Neural cell (in vitro differentiated cells): Measurements from ENCODE around the gene DHX16. TPM values are rescaled to one million over a fixed set of nuclear protein-coding genes. Genes with fewer than 3 reads are reported as not detected.

Experiments
- H2AFZ ChIP-seq: fragments of 200-600, 300-800 bp; sonication (generic), shearing (Covaris generic); 2 replicates; pipeline ENCODE4 v1.6.0; 2014; ENCODE audit warnings: low read depth, mild to moderate bottlenecking, antibody characterized with exemption, low read length, moderate library complexity
- H3F3A ChIP-seq: fragments of 200-600 bp; shearing (Covaris generic); 2 replicates; pipeline ENCODE4 v1.6.1; 2016; ENCODE audit warnings: mild to moderate bottlenecking, moderate library complexity, mixed read lengths, antibody characterized with exemption, low read length; ENCODE audit not compliant: insufficient read depth, poor library complexity, severe bottlenecking
- H3K27ac ChIP-seq: fragments of 200-600, 300-800 bp; sonication (generic), shearing (Covaris generic); 2 replicates; pipeline ENCODE4 v1.5.1; 2014; ENCODE audit warnings: mild to moderate bottlenecking, low read length, moderate library complexity
- H3K27me3 ChIP-seq: fragments of 300-800, 200-600 bp; sonication (generic), shearing (Covaris generic); 2 replicates; pipeline ENCODE4 v1.6.0; 2014; ENCODE audit warnings: mild to moderate bottlenecking, low read depth, low read length, moderate library complexity; ENCODE audit not compliant: insufficient read depth
- H3K36me3 ChIP-seq: fragments of 300-800, 200-600 bp; sonication (generic), shearing (Covaris generic); 2 replicates; pipeline ENCODE4 v1.5.1; 2014; ENCODE audit warnings: mild to moderate bottlenecking, antibody characterized with exemption, low read length, moderate library complexity; ENCODE audit not compliant: insufficient read depth
- H3K4me2 ChIP-seq: fragments of 300-800, 200-600 bp; sonication (generic), shearing (Covaris generic); 2 replicates; pipeline ENCODE4 v1.6.0; 2014; ENCODE audit warnings: mild to moderate bottlenecking, low read length
- H3K4me3 ChIP-seq: fragments of 300-800, 200-600 bp; sonication (generic), shearing (Covaris generic); 2 replicates; pipeline ENCODE4 v1.5.1; 2014; ENCODE audit warnings: mild to moderate bottlenecking, low read length, moderate library complexity
- H3K79me2 ChIP-seq: fragments of 200-600 bp; shearing (Covaris generic); replicated peaks from 2 replicates; pipeline ENCODE4 v1.6.0; 2014; ENCODE audit warnings: mild to moderate bottlenecking, low read length, moderate library complexity; ENCODE audit not compliant: insufficient read depth
- H3K9ac ChIP-seq: fragments of 300-800, 200-600 bp; sonication (generic), shearing (Covaris generic); 2 replicates; pipeline ENCODE4 v1.6.1; 2016; ENCODE audit warnings: mild to moderate bottlenecking, low read length, mixed read lengths
- H3K9me2 ChIP-seq: fragments of 200-600 bp; shearing (Covaris generic); 2 replicates; pipeline ENCODE4 v1.6.1; 2016; ENCODE audit warnings: mild to moderate bottlenecking, low read length, mixed read lengths; ENCODE audit not compliant: insufficient read depth
- H3K9me3 ChIP-seq: fragments of 200-600, 300-800 bp; sonication (generic), shearing (Covaris generic); 2 replicates; pipeline ENCODE4 v1.6.1; 2016; ENCODE audit warnings: mild to moderate bottlenecking, mixed run types, low read length, moderate library complexity, mixed read lengths
- H4K20me1 ChIP-seq: fragments of 200-600 bp; shearing (Covaris generic); 2 replicates; pipeline ENCODE4 v1.6.1; 2016; ENCODE audit warnings: mild to moderate bottlenecking, mixed run types; ENCODE audit not compliant: insufficient read depth
- EP300 ChIP-seq: fragments of 450-650 bp; conservative IDR thresholded peaks from 2 replicates; pipeline ENCODE4 v1.6.1; 2014; ENCODE audit warnings: antibody characterized with exemption, mild to moderate bottlenecking, moderate library complexity; ENCODE audit not compliant: poor library complexity, severe bottlenecking
- EZH2 ChIP-seq: fragments of 200-600, 300-800 bp; shearing (Covaris generic), sonication (generic); IDR thresholded peaks from 2 replicates; pipeline ENCODE4 v1.6.1; 2014; ENCODE audit warnings: antibody characterized with exemption, low read length, borderline replicate concordance, mild to moderate bottlenecking; ENCODE audit not compliant: insufficient read depth, poor library complexity, severe bottlenecking
- MXI1 ChIP-seq: fragments of 450-650 bp; conservative IDR thresholded peaks from 2 replicates; pipeline ENCODE4 v1.6.1; 2014; ENCODE audit warnings: antibody characterized with exemption, mild to moderate bottlenecking; ENCODE audit not compliant: poor library complexity, severe bottlenecking
- POLR2AphosphoS5 ChIP-seq: IDR thresholded peaks from 2 replicates; pipeline ENCODE4 v1.6.1; 2012
- RAD21 ChIP-seq: fragments of 450-650 bp; conservative IDR thresholded peaks from 2 replicates; pipeline ENCODE4 v1.6.1; 2014; ENCODE audit warnings: antibody characterized with exemption, mild to moderate bottlenecking, moderate library complexity
- SMC3 ChIP-seq: fragments of 450-650 bp; conservative IDR thresholded peaks from 2 replicates; pipeline ENCODE4 v1.6.1; 2014; ENCODE audit warnings: antibody characterized with exemption, mild to moderate bottlenecking, moderate library complexity; ENCODE audit not compliant: poor library complexity
- TAF1 ChIP-seq: IDR thresholded peaks from 2 replicates; pipeline ENCODE4 v1.6.1; 2012; ENCODE audit warnings: low read depth
- polyA plus RNA-seq: library from polyadenylated mRNA; depleted of rRNA; stranded (reverse); fragments of >200 nt; gene quantifications from 2 replicates; pipeline ENCODE4 v1.2.3, GENCODE V29; 2014
- TF ChIP-seq, protein P1 (sequence below): fragments of 450-650 bp; IDR thresholded peaks from 2 replicates; pipeline ENCODE4 v1.5.1; 2014; ENCODE audit warnings: antibody characterized with exemption, mild to moderate bottlenecking, moderate library complexity; ENCODE audit not compliant: poor library complexity, severe bottlenecking
- TF ChIP-seq, protein P2 (sequence below): IDR thresholded peaks from 2 replicates; pipeline ENCODE4 v1.6.1; 2012; ENCODE audit warnings: borderline replicate concordance

DHX16 gene
- polyA plus RNA-seq, 1 donor from 2014 or later = 29.1 TPM

DNA sequence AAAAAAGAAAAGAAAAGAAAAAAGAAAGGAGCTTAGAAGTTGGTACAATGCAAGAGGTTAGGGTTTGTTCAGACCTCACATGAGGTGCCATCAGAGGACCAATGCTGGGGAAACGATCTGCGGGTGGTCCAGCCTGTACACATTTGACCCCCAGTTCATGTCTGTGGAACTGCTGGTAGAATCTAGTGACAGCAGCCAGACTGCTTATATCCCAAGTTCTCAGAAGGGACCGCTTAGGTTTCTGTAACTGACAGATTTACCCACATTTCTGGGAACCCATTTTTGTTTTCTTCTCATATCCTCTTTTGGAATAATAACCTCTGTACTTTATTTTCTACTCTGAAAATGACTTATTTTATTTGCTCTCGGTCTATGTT lies 8.9 kb upstream of the DHX16 start:
- TF ChIP-seq EP300 = no peak
- TF ChIP-seq EZH2 = no peak
- TF ChIP-seq SMC3 = no peak
- no peak for TF ChIP-seq MXI1
- TF ChIP-seq, protein P1, sequence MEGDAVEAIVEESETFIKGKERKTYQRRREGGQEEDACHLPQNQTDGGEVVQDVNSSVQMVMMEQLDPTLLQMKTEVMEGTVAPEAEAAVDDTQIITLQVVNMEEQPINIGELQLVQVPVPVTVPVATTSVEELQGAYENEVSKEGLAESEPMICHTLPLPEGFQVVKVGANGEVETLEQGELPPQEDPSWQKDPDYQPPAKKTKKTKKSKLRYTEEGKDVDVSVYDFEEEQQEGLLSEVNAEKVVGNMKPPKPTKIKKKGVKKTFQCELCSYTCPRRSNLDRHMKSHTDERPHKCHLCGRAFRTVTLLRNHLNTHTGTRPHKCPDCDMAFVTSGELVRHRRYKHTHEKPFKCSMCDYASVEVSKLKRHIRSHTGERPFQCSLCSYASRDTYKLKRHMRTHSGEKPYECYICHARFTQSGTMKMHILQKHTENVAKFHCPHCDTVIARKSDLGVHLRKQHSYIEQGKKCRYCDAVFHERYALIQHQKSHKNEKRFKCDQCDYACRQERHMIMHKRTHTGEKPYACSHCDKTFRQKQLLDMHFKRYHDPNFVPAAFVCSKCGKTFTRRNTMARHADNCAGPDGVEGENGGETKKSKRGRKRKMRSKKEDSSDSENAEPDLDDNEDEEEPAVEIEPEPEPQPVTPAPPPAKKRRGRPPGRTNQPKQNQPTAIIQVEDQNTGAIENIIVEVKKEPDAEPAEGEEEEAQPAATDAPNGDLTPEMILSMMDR = no peak
- no peak for TF ChIP-seq RAD21
- TF ChIP-seq POLR2AphosphoS5 = no peak
- TF ChIP-seq, protein P2, sequence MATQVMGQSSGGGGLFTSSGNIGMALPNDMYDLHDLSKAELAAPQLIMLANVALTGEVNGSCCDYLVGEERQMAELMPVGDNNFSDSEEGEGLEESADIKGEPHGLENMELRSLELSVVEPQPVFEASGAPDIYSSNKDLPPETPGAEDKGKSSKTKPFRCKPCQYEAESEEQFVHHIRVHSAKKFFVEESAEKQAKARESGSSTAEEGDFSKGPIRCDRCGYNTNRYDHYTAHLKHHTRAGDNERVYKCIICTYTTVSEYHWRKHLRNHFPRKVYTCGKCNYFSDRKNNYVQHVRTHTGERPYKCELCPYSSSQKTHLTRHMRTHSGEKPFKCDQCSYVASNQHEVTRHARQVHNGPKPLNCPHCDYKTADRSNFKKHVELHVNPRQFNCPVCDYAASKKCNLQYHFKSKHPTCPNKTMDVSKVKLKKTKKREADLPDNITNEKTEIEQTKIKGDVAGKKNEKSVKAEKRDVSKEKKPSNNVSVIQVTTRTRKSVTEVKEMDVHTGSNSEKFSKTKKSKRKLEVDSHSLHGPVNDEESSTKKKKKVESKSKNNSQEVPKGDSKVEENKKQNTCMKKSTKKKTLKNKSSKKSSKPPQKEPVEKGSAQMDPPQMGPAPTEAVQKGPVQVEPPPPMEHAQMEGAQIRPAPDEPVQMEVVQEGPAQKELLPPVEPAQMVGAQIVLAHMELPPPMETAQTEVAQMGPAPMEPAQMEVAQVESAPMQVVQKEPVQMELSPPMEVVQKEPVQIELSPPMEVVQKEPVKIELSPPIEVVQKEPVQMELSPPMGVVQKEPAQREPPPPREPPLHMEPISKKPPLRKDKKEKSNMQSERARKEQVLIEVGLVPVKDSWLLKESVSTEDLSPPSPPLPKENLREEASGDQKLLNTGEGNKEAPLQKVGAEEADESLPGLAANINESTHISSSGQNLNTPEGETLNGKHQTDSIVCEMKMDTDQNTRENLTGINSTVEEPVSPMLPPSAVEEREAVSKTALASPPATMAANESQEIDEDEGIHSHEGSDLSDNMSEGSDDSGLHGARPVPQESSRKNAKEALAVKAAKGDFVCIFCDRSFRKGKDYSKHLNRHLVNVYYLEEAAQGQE = no peak
- TF ChIP-seq TAF1 = no peak
- peak overlapping the region; percentile 99 for H3K4me3 ChIP-seq
- H3K27me3 ChIP-seq = no peaks in the 10 kb centered on the region
- peak overlapping the region; percentile 100 for H3K9ac ChIP-seq
- peaks cover 63% of the 10 kb centered on the region for H3K79me2 ChIP-seq
- H3K36me3 ChIP-seq = no peaks in the 10 kb centered on the region
- H3K4me2 ChIP-seq = peak overlapping the region; percentile 94
- peaks cover 46% of the 10 kb centered on the region for H4K20me1 ChIP-seq
- no peak overlapping the region for H3K27ac ChIP-seq
- no peak overlapping the region for H2AFZ ChIP-seq
- no peaks in the 10 kb centered on the region for H3K9me2 ChIP-seq
- no peaks in the 10 kb centered on the region for H3K9me3 ChIP-seq
- no peaks in the 10 kb centered on the region for H3F3A ChIP-seq

DNA sequence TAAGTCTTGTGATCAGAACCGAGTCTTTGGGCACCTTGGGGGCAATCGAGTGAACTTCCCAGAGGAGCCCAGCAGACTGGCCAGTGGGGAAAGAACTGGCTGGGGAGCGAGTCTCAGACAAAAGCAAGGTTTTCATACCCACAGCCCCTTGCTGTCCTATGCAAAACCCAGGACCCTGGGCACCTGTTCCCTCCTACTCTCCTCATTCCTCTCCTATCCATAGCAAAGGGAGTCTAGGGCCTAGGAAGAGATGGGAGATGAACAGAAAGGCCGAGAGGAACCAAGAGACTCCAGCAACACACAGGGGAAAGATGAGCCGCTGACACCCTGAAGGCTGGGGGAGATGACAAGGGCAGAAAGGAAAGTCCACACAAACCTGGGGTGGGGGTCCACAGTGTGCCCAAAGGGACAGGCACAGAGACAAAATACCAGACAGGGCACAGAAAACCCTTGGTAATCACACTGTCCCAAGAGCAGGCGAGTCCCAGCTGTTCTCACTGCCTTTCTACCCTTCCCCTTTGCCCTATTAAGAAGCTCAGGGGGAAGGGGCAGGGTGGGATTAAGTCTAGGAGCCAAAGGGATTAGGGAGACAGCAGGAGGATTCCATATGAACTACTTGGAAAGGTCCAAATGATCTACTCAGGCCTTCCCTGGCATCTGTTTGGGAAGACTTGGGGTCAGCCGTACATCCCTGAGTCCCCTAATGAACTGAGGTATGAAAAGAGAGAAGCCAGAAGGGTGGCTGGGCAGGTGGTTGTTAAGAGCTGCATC lies 7.1 kb upstream of the DHX16 start:
- peak overlapping the region; percentile 99 for H3K4me3 ChIP-seq
- no peaks in the 10 kb centered on the region for H3K36me3 ChIP-seq
- no peaks in the 10 kb centered on the region for H3K9me2 ChIP-seq
- no peak overlapping the region for H3K27ac ChIP-seq
- peaks cover 45% of the 10 kb centered on the region for H3K79me2 ChIP-seq
- H3K9ac ChIP-seq = peak overlapping the region; percentile 4
- no peaks in the 10 kb centered on the region for H3F3A ChIP-seq
- H3K9me3 ChIP-seq = no peaks in the 10 kb centered on the region
- H3K27me3 ChIP-seq = no peaks in the 10 kb centered on the region
- peaks cover 42% of the 10 kb centered on the region for H4K20me1 ChIP-seq
- H3K4me2 ChIP-seq = peak overlapping the region; percentile 30
- H2AFZ ChIP-seq = no peak overlapping the region
- TF ChIP-seq POLR2AphosphoS5 (no peak), MXI1 (no peak), SMC3 (no peak), RAD21 (no peak), TAF1 (no peak), EP300 (no peak), EZH2 (no peak)
- TF ChIP-seq, protein P2 = no peak
- TF ChIP-seq, protein P1 = no peak
